HCT116 (cell line): ENCODE data around the gene TMEM40.

Experiments
- ATF3 ChIP-seq: IDR thresholded peaks from 2 replicates; pipeline ENCODE4 v1.6.1; 2012
- CBX3 ChIP-seq: IDR thresholded peaks from 2 replicates; pipeline ENCODE4 v1.6.1; 2012; ENCODE audit warnings: low read depth
- CEBPB ChIP-seq: IDR thresholded peaks from 2 replicates; pipeline ENCODE4 v1.6.1; 2012; ENCODE audit warnings: low read depth
- CTCF ChIP-seq, 3 experiments: fragments of 200-600 bp in 1 of 3; sonication (generic) in 1 of 3; IDR thresholded peaks in 2 of 3; conservative IDR thresholded peaks in 1 of 3; 2 replicates each; pipeline ENCODE4 v1.5.1; 2012 to 2017; ENCODE audit warnings: low read depth in 2 of 3, low read length in 2 of 3, antibody characterized with exemption in 1 of 3, borderline replicate concordance in 1 of 3, control low read depth in 1 of 3, mild to moderate bottlenecking in 1 of 3, mixed read lengths in 1 of 3, mixed run types in 1 of 3, moderate library complexity in 1 of 3; ENCODE audit not compliant: insufficient read depth in 1 of 3
- EGR1 ChIP-seq: IDR thresholded peaks from 2 replicates; pipeline ENCODE4 v1.6.1; 2012; ENCODE audit warnings: low read depth
- EZH2phosphoT487 ChIP-seq: fragments of 200-600 bp; IDR thresholded peaks from 2 replicates; pipeline ENCODE4 v1.6.1; 2018; ENCODE audit warnings: antibody characterized with exemption, borderline replicate concordance
- FOSL1 ChIP-seq: IDR thresholded peaks from 2 replicates; pipeline ENCODE4 v1.6.1; 2012; ENCODE audit warnings: low read depth
- POLR2A ChIP-seq: IDR thresholded peaks from 2 replicates; pipeline ENCODE4 v1.7.0; 2011; ENCODE audit warnings: borderline replicate concordance; ENCODE audit not compliant: insufficient read depth, insufficient read length; ENCODE audit errors: extremely low read depth
- REST ChIP-seq: IDR thresholded peaks from 2 replicates; pipeline ENCODE4 v1.6.1; 2012; ENCODE audit warnings: low read depth
- SRF ChIP-seq: IDR thresholded peaks from 2 replicates; pipeline ENCODE4 v1.6.1; 2012; ENCODE audit warnings: low read depth
- ZNF274 ChIP-seq: fragments of 200-500 bp; sonication (Bioruptor generic); IDR thresholded peaks from 2 replicates; pipeline ENCODE4 v1.6.1; 2014; ENCODE audit warnings: mild to moderate bottlenecking, low read depth, low read length, inconsistent platforms

- TF ChIP-seq POLR2A (no peak), REST (no peak), ZNF274 (no peak), CEBPB (no peak), CTCF (IDR thresholded peaks at IDR 0.05 in 2 of 3, conservative IDR thresholded peaks at IDR 0.05 in 1 of 3; ENCODE audit: borderline replicate concordance in 1 of 3, insufficient read depth in 1 of 3, low read depth in 2 of 3, low read length in 2 of 3) (no peak), ATF3 (no peak), EGR1 (no peak), EZH2phosphoT487 (no peak), SRF (no peak), FOSL1 (no peak), CBX3 (no peak)
Measured at GRCh38 chr3:12754313-12754712, 4.7 kb downstream of the TMEM40 start.
